Adrenal gland (tissue), 12 donors: ENCODE measurements around the gene PSMD14. TPM values are rescaled to one million over a fixed set of nuclear protein-coding genes. Genes with fewer than 3 reads are reported as not detected.

Source experiments
- DNase-seq, 7 donors: peaks; one replicate each; pipeline ENCODE4 v3.0.0-alpha.2; 2019 to 2020
- H3K27ac ChIP-seq, 5 donors: fragments of 200-600 bp; sonication (generic) in 4 of 5; 1 replicate in 3 of 5; 2 replicates in 2 of 5; pipeline versions ENCODE4 v1.5.1 to v1.8.0; 2016 to 2020; ENCODE audit warnings: mild to moderate bottlenecking in 1 of 5
- H3K27me3 ChIP-seq: fragments of 200-600 bp; 2 replicates; pipeline ENCODE4 v1.8.0; 2021
- H3K36me3 ChIP-seq, 2 donors: fragments of 200-600 bp; replicated peaks in 1 of 2; 1 replicate in 1 of 2; 2 replicates in 1 of 2; pipeline versions ENCODE4 v1.5.1 to v1.8.0; 2018 to 2022
- H3K4me1 ChIP-seq, 2 donors: fragments of 200-600 bp; replicated peaks in 1 of 2; 1 replicate in 1 of 2; 2 replicates in 1 of 2; pipeline versions ENCODE4 v1.5.1 to v1.8.0; 2018 to 2021
- H3K4me3 ChIP-seq, 4 donors: fragments of 200-600 bp; sonication (generic) in 3 of 4; one replicate each; pipeline ENCODE4 v1.5.1; 2016 to 2018
- H3K9me3 ChIP-seq, 3 donors: fragments of 200-600 bp; sonication (generic) in 1 of 3; replicated peaks in 1 of 3; 1 replicate in 2 of 3; 2 replicates in 1 of 3; pipeline versions ENCODE4 v1.5.1 to v1.8.0; 2016 to 2021
- POLR2A ChIP-seq, 2 donors: fragments of 450-650 bp; IDR thresholded peaks; one replicate each; pipeline ENCODE4 v1.6.1; 2017; ENCODE audit warnings: antibody characterized with exemption in 2 of 2, mild to moderate bottlenecking in 2 of 2, moderate library complexity in 1 of 2
- WGBS, 4 donors: extraction: QIAGEN DNeasy Blood & Tissue Kit in 2 of 4; methylation state at CpG; one replicate each; pipeline versions ENCODE4 v1.1.5 to v1.1.7; 2013 to 2017; 5-methylcytosine and 5-hydroxymethylcytosine counted together
- intact Hi-C, 2 donors: fragments of 100-400 bp; cut with DNase I; formaldehyde crosslinking; loops; one replicate each; pipeline versions ENCODE4 v1.14.1 to v1.15.0; 2022 to 2023
- polyA plus RNA-seq, 3 donors: library from polyadenylated mRNA; stranded (reverse); fragments of 200-250 nt in 2 of 3; fragments of 350-450 nt in 1 of 3; fragmentation: Illumina TruSeq in 1 of 3; extraction: RNeasy Lipid Tissue Mini Kit (QIAGEN cat#74804) in 1 of 3; gene quantifications; one replicate each; pipeline ENCODE4 v1.2.3, GENCODE V29; 2013 to 2014
- total RNA-seq, 9 donors: library from RNA; depleted of rRNA in 4 of 9; stranded (reverse); fragments of >200 nt in 4 of 9; fragments of 120-200 nt in 1 of 9; fragmentation: NEBNext Ultra II Directional in 1 of 9; extraction: Animal tissue kit (Norgen Biotek cat#: 25700) in 1 of 9; gene quantifications; one replicate each; pipeline versions ENCODE4 v1.1.0 to v1.2.4, GENCODE V29; 2013 to 2023
- TF ChIP-seq, protein P1 (sequence below), 6 experiments: fragments of 450-650 bp in 4 of 6; fragments of 200-600 bp in 2 of 6; sonication (generic) in 1 of 6; IDR thresholded peaks; 1 replicate in 5 of 6; 2 replicates in 1 of 6; pipeline versions ENCODE4 v1.5.1 to v1.8.0; 2016 to 2021; ENCODE audit warnings: antibody characterized with exemption in 6 of 6, mild to moderate bottlenecking in 2 of 6, moderate library complexity in 1 of 6
- donor health status: healthy with polysubstance abuse.
- donor health status: Bipolar disorder and iron deficiency.
- donor health status: DM: yes; HTN: yes; CAD: no.
- donor health status: DM: no; HTN: no; CAD: no.
- donor health status: DM: no; HTN: no; CAD: no.
- donor health status: DM: yes; HTN: yes; CAD: no.

PSMD14 gene
- total and polyA plus RNA-seq, 12 donors: 19.8 to 182 (median 50.2) TPM

DNA sequence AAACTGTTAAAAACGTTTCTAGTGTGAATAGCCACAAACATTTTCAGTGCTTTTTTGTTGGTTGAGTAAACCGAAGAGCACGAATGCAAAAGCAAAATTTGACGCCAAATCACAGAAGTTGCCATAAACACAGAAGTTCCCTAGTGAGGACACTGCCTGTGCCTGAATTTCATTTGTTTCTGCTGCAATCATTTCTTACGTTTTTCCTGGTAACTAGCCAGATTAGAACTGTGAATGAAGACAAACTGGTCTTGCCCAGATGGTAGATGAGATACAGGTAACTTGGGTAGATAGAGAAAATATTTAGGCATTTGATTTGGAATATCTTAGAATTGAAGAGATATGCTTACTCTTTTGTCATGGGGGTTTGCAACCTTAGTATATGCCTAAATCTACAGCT lies 98.1 kb downstream of the PSMD14 start:
- intact Hi-C loops: no loop called here
- Histone ChIP-seq H3K36me3 (no peaks in the 10 kb centered on the region), H3K27me3 (no peaks in the 10 kb centered on the region), H3K27ac (no peak overlapping the region), H3K4me3 (no peak overlapping the region), H3K4me1 (no peaks in the 10 kb centered on the region), H3K9me3 (no peaks in the 10 kb centered on the region)
- DNase-seq: no peak
- no peak for TF ChIP-seq POLR2A (IDR thresholded peaks at IDR 0.05)
- TF ChIP-seq, protein P1, sequence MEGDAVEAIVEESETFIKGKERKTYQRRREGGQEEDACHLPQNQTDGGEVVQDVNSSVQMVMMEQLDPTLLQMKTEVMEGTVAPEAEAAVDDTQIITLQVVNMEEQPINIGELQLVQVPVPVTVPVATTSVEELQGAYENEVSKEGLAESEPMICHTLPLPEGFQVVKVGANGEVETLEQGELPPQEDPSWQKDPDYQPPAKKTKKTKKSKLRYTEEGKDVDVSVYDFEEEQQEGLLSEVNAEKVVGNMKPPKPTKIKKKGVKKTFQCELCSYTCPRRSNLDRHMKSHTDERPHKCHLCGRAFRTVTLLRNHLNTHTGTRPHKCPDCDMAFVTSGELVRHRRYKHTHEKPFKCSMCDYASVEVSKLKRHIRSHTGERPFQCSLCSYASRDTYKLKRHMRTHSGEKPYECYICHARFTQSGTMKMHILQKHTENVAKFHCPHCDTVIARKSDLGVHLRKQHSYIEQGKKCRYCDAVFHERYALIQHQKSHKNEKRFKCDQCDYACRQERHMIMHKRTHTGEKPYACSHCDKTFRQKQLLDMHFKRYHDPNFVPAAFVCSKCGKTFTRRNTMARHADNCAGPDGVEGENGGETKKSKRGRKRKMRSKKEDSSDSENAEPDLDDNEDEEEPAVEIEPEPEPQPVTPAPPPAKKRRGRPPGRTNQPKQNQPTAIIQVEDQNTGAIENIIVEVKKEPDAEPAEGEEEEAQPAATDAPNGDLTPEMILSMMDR (IDR thresholded peaks at IDR 0.05): no peak
- 88 to 91% (median 90%) methylated on average over 5 of the region's 5 CpGs for WGBS, 4 donors

DNA sequence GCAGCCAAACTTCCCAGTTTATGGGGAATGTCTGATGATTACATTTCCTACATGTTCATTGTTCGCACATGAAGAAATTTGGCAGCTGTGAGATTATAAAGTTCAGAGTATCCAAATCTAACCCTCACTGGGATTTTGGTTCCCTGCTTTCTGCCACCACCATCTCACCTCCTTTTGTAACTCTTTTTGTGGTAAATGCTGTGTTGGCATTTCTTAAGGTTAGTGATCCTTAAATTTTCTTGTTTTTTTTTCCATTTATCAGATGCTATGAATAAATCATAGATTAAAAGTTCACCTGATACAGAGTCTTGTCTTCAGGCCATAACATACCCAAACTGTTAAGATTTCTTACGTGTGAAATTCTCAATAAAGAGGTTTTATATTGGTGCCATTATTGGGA lies 99.4 kb downstream of the PSMD14 start:
- H3K36me3 ChIP-seq: no peaks in the 10 kb centered on the region
- H3K9me3 ChIP-seq: no peaks in the 10 kb centered on the region
- H3K4me1 ChIP-seq: no peaks in the 10 kb centered on the region
- no peaks in the 10 kb centered on the region for H3K27me3 ChIP-seq
- no peak for DNase-seq
- H3K27ac ChIP-seq: no peak overlapping the region
- intact Hi-C loops: no loop called here
- 95 to 99% (median 97%) methylated on average over 2 of the region's 2 CpGs for WGBS, 4 donors
- TF ChIP-seq, protein P1 (IDR thresholded peaks at IDR 0.05): no peak
- TF ChIP-seq POLR2A (IDR thresholded peaks at IDR 0.05): no peak
- H3K4me3 ChIP-seq: no peak overlapping the region

DNA sequence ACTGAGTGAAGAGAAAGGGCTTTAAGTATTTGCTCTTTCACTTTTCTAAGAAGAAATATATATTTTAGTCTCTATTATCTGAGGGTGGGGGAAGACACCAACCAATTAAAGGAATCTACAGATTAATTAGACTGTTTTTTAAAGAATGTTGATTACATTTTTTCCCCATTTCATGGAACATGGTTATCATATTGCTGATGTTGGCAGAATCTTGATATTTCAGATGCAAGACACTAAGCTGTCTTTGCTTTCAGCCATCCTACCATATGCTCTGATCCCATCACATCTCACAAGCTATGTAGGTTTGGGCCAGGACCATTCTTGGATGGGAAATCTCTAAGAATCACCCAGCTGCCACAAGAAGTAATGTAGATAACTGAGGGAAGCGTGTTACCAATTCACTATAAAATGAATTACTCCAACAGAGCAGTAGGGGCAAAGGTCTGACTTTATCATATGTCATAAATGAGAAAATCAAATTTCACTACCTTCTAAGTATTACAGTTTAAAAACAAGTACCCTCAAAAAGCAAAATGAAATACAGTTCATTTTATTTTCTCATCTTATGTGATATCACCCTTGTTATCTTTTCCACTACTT lies 101.2 kb downstream of the PSMD14 start:
- no peaks in the 10 kb centered on the region for H3K9me3 ChIP-seq
- H3K27ac ChIP-seq: no peak overlapping the region
- H3K36me3 ChIP-seq: no peaks in the 10 kb centered on the region
- H3K4me1 ChIP-seq: peaks cover 7% of the 10 kb centered on the region in 2 donors
- DNase-seq: no peak
- peaks cover 1% of the 10 kb centered on the region for H3K27me3 ChIP-seq
- no peak overlapping the region for H3K4me3 ChIP-seq
- WGBS, 4 donors: 94 to 100% (median 96%) methylated on average over 1 of the region's 1 CpG
- TF ChIP-seq, protein P1 (IDR thresholded peaks at IDR 0.05): no peak
- TF ChIP-seq POLR2A (IDR thresholded peaks at IDR 0.05): no peak
- intact Hi-C loops: no loop called here

DNA sequence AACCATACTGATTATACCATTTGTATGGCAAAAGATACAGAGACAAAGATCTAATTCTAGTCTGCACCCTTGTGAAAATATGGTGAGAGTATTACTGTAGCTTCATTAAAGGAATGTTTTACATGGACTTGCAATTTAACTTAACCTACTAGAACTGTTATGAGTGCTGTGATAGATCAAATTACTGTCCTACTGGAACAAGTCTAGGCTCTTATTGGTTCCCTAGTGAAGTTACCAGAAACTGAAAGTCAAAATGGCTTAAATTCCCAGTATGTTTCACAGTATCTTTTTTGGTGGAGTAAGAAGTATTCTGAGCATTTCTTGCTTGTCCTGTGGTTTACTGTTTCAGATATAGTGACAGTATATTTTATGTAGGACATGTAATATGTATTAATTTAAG lies 104.1 kb downstream of the PSMD14 start:
- TF ChIP-seq, protein P1 (IDR thresholded peaks at IDR 0.05): no peak
- TF ChIP-seq POLR2A (IDR thresholded peaks at IDR 0.05): no peak
- no peaks in the 10 kb centered on the region for H3K36me3 ChIP-seq
- peaks cover 14 to 23% of the 10 kb centered on the region in 2 donors for H3K4me1 ChIP-seq
- no peak overlapping the region for H3K4me3 ChIP-seq
- H3K9me3 ChIP-seq: no peaks in the 10 kb centered on the region
- no peak for DNase-seq
- peaks cover 31% of the 10 kb centered on the region for H3K27me3 ChIP-seq
- intact Hi-C loops: loop anchor here in 1 of 2 donors (5.0 kb wide), 1 partner anchor 105 kb away; the partner anchor contains the start of gene PSMD14
- H3K27ac ChIP-seq: no peak overlapping the region
